ENCODE measurements around the gene CIART. TPM values are rescaled to one million over a fixed set of nuclear protein-coding genes. Genes with fewer than 3 reads are reported as not detected.
A peak's percentile ranks its signal among the peaks of the same experiment; 100 is the strongest.

Gene CIART
- total RNA-seq, 1 experiment from 2014 or later, result 3.4 TPM

- Histone ChIP-seq H3K36me3 (ENCODE audit: control insufficient read depth, insufficient read depth, low read length) (peaks cover 17% of the 10 kb centered on the region), H3K9me3 (ENCODE audit: control insufficient read depth, insufficient read depth, low read depth, low read length) (no peaks in the 10 kb centered on the region), H3K4me3 (ENCODE audit: low read depth in 2 of 2, low read length in 2 of 2) (peak overlapping the region; percentile 76 to 97), H3K27ac (ENCODE audit: low read length) (peak overlapping the region; percentile 99), H3K4me1 (ENCODE audit: control insufficient read depth, insufficient read depth, low read length) (peaks cover 6% of the 10 kb centered on the region; the same call in 1 of the 2 replicates), H3K27me3 (ENCODE audit: control insufficient read depth, insufficient read depth, low read length) (no peaks in the 10 kb centered on the region)
- ChIA-PET POLR2A (interaction anchor here (0.6 kb wide), 2 partner anchors 20 to 333 kb away, joined by 3 read pairs; no protein-coding TSS in a partner anchor), CTCF (no interaction called here)
- ATAC-seq, result no peak; the same call in 1 of the 2 replicates
- in situ Hi-C loops (cut with HindIII; ENCODE audit: low pct_unique_long_range_greater_than_20kb, low sequenced_read_pairs), result no loop called here
- TSS peak; percentile 98 for BruUV-seq (replicated peaks)
- TF ChIP-seq CTCF (IDR thresholded peaks at IDR 0.05) (no peak), SIN3A (IDR thresholded peaks at IDR 0.05; ENCODE audit: borderline replicate concordance, insufficient read depth, low read depth, low read length) (no peak), TCF7L2 (IDR thresholded peaks at IDR 0.05; ENCODE audit: low read depth, low read length) (no peak), POLR2AphosphoS5 (IDR thresholded peaks at IDR 0.05; ENCODE audit: low read depth, low read length) (no peak)
- TF ChIP-seq, protein P1, sequence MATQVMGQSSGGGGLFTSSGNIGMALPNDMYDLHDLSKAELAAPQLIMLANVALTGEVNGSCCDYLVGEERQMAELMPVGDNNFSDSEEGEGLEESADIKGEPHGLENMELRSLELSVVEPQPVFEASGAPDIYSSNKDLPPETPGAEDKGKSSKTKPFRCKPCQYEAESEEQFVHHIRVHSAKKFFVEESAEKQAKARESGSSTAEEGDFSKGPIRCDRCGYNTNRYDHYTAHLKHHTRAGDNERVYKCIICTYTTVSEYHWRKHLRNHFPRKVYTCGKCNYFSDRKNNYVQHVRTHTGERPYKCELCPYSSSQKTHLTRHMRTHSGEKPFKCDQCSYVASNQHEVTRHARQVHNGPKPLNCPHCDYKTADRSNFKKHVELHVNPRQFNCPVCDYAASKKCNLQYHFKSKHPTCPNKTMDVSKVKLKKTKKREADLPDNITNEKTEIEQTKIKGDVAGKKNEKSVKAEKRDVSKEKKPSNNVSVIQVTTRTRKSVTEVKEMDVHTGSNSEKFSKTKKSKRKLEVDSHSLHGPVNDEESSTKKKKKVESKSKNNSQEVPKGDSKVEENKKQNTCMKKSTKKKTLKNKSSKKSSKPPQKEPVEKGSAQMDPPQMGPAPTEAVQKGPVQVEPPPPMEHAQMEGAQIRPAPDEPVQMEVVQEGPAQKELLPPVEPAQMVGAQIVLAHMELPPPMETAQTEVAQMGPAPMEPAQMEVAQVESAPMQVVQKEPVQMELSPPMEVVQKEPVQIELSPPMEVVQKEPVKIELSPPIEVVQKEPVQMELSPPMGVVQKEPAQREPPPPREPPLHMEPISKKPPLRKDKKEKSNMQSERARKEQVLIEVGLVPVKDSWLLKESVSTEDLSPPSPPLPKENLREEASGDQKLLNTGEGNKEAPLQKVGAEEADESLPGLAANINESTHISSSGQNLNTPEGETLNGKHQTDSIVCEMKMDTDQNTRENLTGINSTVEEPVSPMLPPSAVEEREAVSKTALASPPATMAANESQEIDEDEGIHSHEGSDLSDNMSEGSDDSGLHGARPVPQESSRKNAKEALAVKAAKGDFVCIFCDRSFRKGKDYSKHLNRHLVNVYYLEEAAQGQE (IDR thresholded peaks at IDR 0.05; ENCODE audit: insufficient read depth in 1 of 2, low read depth in 2 of 2, low read length in 1 of 2), result no peak
- no peak for DNase-seq (ENCODE audit: low read depth, low spot score)
- intact Hi-C loops (cut with micrococcal nuclease; ENCODE audit: unreplicated experiment), result no loop called here
These were observed 38.3 kb downstream of the CIART start for GRCh38 chr1:150320667-150320978.

DNA sequence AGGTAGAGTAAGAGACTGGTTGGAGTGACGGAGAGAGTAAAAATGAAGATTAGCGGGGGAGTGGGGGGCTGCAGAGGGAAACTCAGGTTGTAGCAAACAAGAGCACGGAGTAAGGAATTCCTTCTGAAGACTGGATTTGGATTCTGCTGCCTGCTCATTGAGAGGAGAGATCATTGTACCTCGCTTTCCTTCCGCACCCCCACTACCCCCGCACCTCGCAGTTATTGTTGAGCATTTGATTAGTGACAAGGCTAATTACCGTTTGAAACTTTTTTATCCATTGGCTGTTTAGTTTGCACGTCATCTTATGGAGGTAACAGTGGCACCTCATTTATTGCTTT, 39.4 kb downstream of the CIART start:
- Histone ChIP-seq H3K9me3 (ENCODE audit: control insufficient read depth, insufficient read depth, low read depth, low read length) (no peaks in the 10 kb centered on the region), H3K4me1 (ENCODE audit: control insufficient read depth, insufficient read depth, low read length) (peaks cover 6% of the 10 kb centered on the region; the same call in 1 of the 2 replicates), H3K27me3 (ENCODE audit: control insufficient read depth, insufficient read depth, low read length) (no peaks in the 10 kb centered on the region), H3K27ac (ENCODE audit: low read length) (peak overlapping the region; percentile 99), H3K4me3 (ENCODE audit: low read depth in 2 of 2, low read length in 2 of 2) (peak overlapping the region; percentile 76 to 97), H3K36me3 (ENCODE audit: control insufficient read depth, insufficient read depth, low read length) (peaks cover 29% of the 10 kb centered on the region)
- POLR2A ChIA-PET, result no interaction called here
- CTCF ChIA-PET, result no interaction called here
- TSS peak; percentile 97 for BruUV-seq (replicated peaks)
- no peak for DNase-seq (ENCODE audit: low read depth, low spot score)
- intact Hi-C loops (cut with micrococcal nuclease; ENCODE audit: unreplicated experiment), result no loop called here
- no peak for ATAC-seq
- in situ Hi-C loops (cut with HindIII; ENCODE audit: low pct_unique_long_range_greater_than_20kb, low sequenced_read_pairs), result no loop called here
- TF ChIP-seq, protein P1 (IDR thresholded peaks at IDR 0.05; ENCODE audit: insufficient read depth in 1 of 2, low read depth in 2 of 2, low read length in 1 of 2), result no peak
- no peak for TF ChIP-seq POLR2AphosphoS5 (IDR thresholded peaks at IDR 0.05; ENCODE audit: low read depth, low read length)
- no peak for TF ChIP-seq TCF7L2 (IDR thresholded peaks at IDR 0.05; ENCODE audit: low read depth, low read length)
- no peak for TF ChIP-seq CTCF (IDR thresholded peaks at IDR 0.05)
- TF ChIP-seq SIN3A (IDR thresholded peaks at IDR 0.05; ENCODE audit: borderline replicate concordance, insufficient read depth, low read depth, low read length), result no peak

All from Panc1 (cell line).